Neural cell (in vitro differentiated cells): ENCODE results near the gene LIMS1. TPM values are rescaled to one million over a fixed set of nuclear protein-coding genes. Genes with fewer than 3 reads are reported as not detected.
"Not testable (repeated sequence)": the region's sequence is repeated elsewhere in the genome, so short reads cannot be mapped to it uniquely, and the experiment has no call there.

Experiments used
- H2AFZ ChIP-seq: fragments of 200-600, 300-800 bp; sonication (generic), shearing (Covaris generic); 2 replicates; pipeline ENCODE4 v1.6.0; 2014; ENCODE audit warnings: low read depth, mild to moderate bottlenecking, antibody characterized with exemption, low read length, moderate library complexity
- H3F3A ChIP-seq: fragments of 200-600 bp; shearing (Covaris generic); 2 replicates; pipeline ENCODE4 v1.6.1; 2016; ENCODE audit warnings: mild to moderate bottlenecking, moderate library complexity, mixed read lengths, antibody characterized with exemption, low read length; ENCODE audit not compliant: insufficient read depth, poor library complexity, severe bottlenecking
- H3K27ac ChIP-seq: fragments of 200-600, 300-800 bp; sonication (generic), shearing (Covaris generic); 2 replicates; pipeline ENCODE4 v1.5.1; 2014; ENCODE audit warnings: mild to moderate bottlenecking, low read length, moderate library complexity
- H3K27me3 ChIP-seq: fragments of 300-800, 200-600 bp; sonication (generic), shearing (Covaris generic); 2 replicates; pipeline ENCODE4 v1.6.0; 2014; ENCODE audit warnings: mild to moderate bottlenecking, low read depth, low read length, moderate library complexity; ENCODE audit not compliant: insufficient read depth
- H3K36me3 ChIP-seq: fragments of 300-800, 200-600 bp; sonication (generic), shearing (Covaris generic); 2 replicates; pipeline ENCODE4 v1.5.1; 2014; ENCODE audit warnings: mild to moderate bottlenecking, antibody characterized with exemption, low read length, moderate library complexity; ENCODE audit not compliant: insufficient read depth
- H3K4me2 ChIP-seq: fragments of 300-800, 200-600 bp; sonication (generic), shearing (Covaris generic); 2 replicates; pipeline ENCODE4 v1.6.0; 2014; ENCODE audit warnings: mild to moderate bottlenecking, low read length
- H3K4me3 ChIP-seq: fragments of 300-800, 200-600 bp; sonication (generic), shearing (Covaris generic); 2 replicates; pipeline ENCODE4 v1.5.1; 2014; ENCODE audit warnings: mild to moderate bottlenecking, low read length, moderate library complexity
- H3K79me2 ChIP-seq: fragments of 200-600 bp; shearing (Covaris generic); replicated peaks from 2 replicates; pipeline ENCODE4 v1.6.0; 2014; ENCODE audit warnings: mild to moderate bottlenecking, low read length, moderate library complexity; ENCODE audit not compliant: insufficient read depth
- H3K9ac ChIP-seq: fragments of 300-800, 200-600 bp; sonication (generic), shearing (Covaris generic); 2 replicates; pipeline ENCODE4 v1.6.1; 2016; ENCODE audit warnings: mild to moderate bottlenecking, low read length, mixed read lengths
- H3K9me2 ChIP-seq: fragments of 200-600 bp; shearing (Covaris generic); 2 replicates; pipeline ENCODE4 v1.6.1; 2016; ENCODE audit warnings: mild to moderate bottlenecking, low read length, mixed read lengths; ENCODE audit not compliant: insufficient read depth
- H3K9me3 ChIP-seq: fragments of 200-600, 300-800 bp; sonication (generic), shearing (Covaris generic); 2 replicates; pipeline ENCODE4 v1.6.1; 2016; ENCODE audit warnings: mild to moderate bottlenecking, mixed run types, low read length, moderate library complexity, mixed read lengths
- H4K20me1 ChIP-seq: fragments of 200-600 bp; shearing (Covaris generic); 2 replicates; pipeline ENCODE4 v1.6.1; 2016; ENCODE audit warnings: mild to moderate bottlenecking, mixed run types; ENCODE audit not compliant: insufficient read depth
- CTCF ChIP-seq: fragments of 450-650 bp; IDR thresholded peaks from 2 replicates; pipeline ENCODE4 v1.5.1; 2014; ENCODE audit warnings: antibody characterized with exemption, mild to moderate bottlenecking, moderate library complexity; ENCODE audit not compliant: poor library complexity, severe bottlenecking
- EP300 ChIP-seq: fragments of 450-650 bp; conservative IDR thresholded peaks from 2 replicates; pipeline ENCODE4 v1.6.1; 2014; ENCODE audit warnings: antibody characterized with exemption, mild to moderate bottlenecking, moderate library complexity; ENCODE audit not compliant: poor library complexity, severe bottlenecking
- EZH2 ChIP-seq: fragments of 200-600, 300-800 bp; shearing (Covaris generic), sonication (generic); IDR thresholded peaks from 2 replicates; pipeline ENCODE4 v1.6.1; 2014; ENCODE audit warnings: antibody characterized with exemption, low read length, borderline replicate concordance, mild to moderate bottlenecking; ENCODE audit not compliant: insufficient read depth, poor library complexity, severe bottlenecking
- MXI1 ChIP-seq: fragments of 450-650 bp; conservative IDR thresholded peaks from 2 replicates; pipeline ENCODE4 v1.6.1; 2014; ENCODE audit warnings: antibody characterized with exemption, mild to moderate bottlenecking; ENCODE audit not compliant: poor library complexity, severe bottlenecking
- POLR2AphosphoS5 ChIP-seq: IDR thresholded peaks from 2 replicates; pipeline ENCODE4 v1.6.1; 2012
- RAD21 ChIP-seq: fragments of 450-650 bp; conservative IDR thresholded peaks from 2 replicates; pipeline ENCODE4 v1.6.1; 2014; ENCODE audit warnings: antibody characterized with exemption, mild to moderate bottlenecking, moderate library complexity
- SMC3 ChIP-seq: fragments of 450-650 bp; conservative IDR thresholded peaks from 2 replicates; pipeline ENCODE4 v1.6.1; 2014; ENCODE audit warnings: antibody characterized with exemption, mild to moderate bottlenecking, moderate library complexity; ENCODE audit not compliant: poor library complexity
- TAF1 ChIP-seq: IDR thresholded peaks from 2 replicates; pipeline ENCODE4 v1.6.1; 2012; ENCODE audit warnings: low read depth
- polyA plus RNA-seq: library from polyadenylated mRNA; depleted of rRNA; stranded (reverse); fragments of >200 nt; gene quantifications from 2 replicates; pipeline ENCODE4 v1.2.3, GENCODE V29; 2014
- TF ChIP-seq, protein P1 (sequence below): IDR thresholded peaks from 2 replicates; pipeline ENCODE4 v1.6.1; 2012; ENCODE audit warnings: borderline replicate concordance

Gene LIMS1
- polyA plus RNA-seq, 1 donor from 2014 or later = 12.3 TPM

- H3K4me3 ChIP-seq, H3K36me3 ChIP-seq, H3K9me2 ChIP-seq, H3K27me3 ChIP-seq, H3K27ac ChIP-seq, H3F3A ChIP-seq, H3K9me3 ChIP-seq, H3K4me2 ChIP-seq, H3K9ac ChIP-seq, H3K79me2 ChIP-seq, H4K20me1 ChIP-seq, H2AFZ ChIP-seq: not testable (repeated sequence)
Observed at GRCh38 chr2:108716971-108717370, 182.7 kb downstream of the LIMS1 start.

DNA sequence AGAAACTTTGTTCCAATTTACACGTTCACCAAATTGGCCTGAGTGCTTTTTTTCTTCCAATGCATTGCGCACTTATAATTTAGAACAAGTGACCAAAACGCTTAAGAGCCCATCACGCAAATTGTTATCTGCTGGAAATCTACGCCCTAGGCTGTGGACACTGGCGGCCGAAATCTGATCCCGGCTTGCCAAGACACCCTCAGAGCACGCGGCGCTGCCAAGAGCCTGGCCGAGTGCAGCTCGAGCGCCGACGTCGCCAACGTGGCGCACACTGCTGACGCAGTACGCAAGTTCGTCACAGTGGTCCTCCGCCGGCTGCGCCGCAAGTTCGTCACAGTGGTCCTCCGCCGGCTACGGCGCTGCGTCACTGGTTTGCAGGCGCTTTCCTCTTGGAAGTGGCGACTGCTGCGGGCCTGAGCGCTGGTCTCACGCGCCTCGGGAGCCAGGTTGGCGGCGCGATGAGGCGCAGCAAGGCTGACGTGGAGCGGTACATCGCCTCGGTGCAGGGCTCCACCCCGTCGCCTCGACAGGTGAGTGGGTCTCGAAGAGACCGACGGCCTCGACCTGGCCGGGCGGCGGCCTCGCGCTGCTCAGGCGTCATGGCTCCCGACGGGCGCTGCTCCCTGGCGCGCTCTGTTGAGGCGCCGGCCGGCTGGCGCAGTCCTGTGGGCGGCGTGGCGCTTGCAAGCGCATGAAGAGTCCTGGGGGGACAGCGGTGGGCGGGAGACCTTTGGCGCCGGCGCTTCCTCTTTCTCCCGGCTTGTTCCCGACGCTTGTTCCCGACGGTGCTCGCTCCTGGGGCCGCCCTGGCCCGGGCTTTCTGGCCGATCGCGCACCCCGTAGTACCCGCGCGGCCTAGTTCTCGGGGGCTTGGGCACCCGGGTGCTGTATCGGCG lies 185.1 kb downstream of the LIMS1 start, which contains the start of gene RANBP2:
TSS of gene RANBP2 (plus strand) at position 334 of the 896 bp plus-strand sequence. CDS start at position 459, 125 bp downstream.
- Histone ChIP-seq H2AFZ (peak within 1 kb of the TSS; percentile 99), H3K4me2 (peak within 1 kb of the TSS; percentile 85), H3K4me3 (peak within 1 kb of the TSS; percentile 74), H3K27me3 (no peaks in the 10 kb centered on the region), H3F3A (no peaks in the 10 kb centered on the region), H3K9me3 (no peaks in the 10 kb centered on the region), H3K9me2 (no peaks in the 10 kb centered on the region), H3K9ac (peak within 1 kb of the TSS; percentile 92), H4K20me1 (no peaks in the 10 kb centered on the region), H3K27ac (peak within 1 kb of the TSS; percentile 89), H3K36me3 (no peaks in the 10 kb centered on the region), H3K79me2 (peaks cover 7% of the 10 kb centered on the region)
- peak; percentile 47 for TF ChIP-seq SMC3
- TF ChIP-seq EP300 = peak; percentile 85
- TF ChIP-seq, protein P1, sequence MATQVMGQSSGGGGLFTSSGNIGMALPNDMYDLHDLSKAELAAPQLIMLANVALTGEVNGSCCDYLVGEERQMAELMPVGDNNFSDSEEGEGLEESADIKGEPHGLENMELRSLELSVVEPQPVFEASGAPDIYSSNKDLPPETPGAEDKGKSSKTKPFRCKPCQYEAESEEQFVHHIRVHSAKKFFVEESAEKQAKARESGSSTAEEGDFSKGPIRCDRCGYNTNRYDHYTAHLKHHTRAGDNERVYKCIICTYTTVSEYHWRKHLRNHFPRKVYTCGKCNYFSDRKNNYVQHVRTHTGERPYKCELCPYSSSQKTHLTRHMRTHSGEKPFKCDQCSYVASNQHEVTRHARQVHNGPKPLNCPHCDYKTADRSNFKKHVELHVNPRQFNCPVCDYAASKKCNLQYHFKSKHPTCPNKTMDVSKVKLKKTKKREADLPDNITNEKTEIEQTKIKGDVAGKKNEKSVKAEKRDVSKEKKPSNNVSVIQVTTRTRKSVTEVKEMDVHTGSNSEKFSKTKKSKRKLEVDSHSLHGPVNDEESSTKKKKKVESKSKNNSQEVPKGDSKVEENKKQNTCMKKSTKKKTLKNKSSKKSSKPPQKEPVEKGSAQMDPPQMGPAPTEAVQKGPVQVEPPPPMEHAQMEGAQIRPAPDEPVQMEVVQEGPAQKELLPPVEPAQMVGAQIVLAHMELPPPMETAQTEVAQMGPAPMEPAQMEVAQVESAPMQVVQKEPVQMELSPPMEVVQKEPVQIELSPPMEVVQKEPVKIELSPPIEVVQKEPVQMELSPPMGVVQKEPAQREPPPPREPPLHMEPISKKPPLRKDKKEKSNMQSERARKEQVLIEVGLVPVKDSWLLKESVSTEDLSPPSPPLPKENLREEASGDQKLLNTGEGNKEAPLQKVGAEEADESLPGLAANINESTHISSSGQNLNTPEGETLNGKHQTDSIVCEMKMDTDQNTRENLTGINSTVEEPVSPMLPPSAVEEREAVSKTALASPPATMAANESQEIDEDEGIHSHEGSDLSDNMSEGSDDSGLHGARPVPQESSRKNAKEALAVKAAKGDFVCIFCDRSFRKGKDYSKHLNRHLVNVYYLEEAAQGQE = peak; percentile 86
- TF ChIP-seq EZH2 = no peak
- peak; percentile 25 for TF ChIP-seq CTCF
- peak; percentile 97 for TF ChIP-seq MXI1
- TF ChIP-seq RAD21 = peak; percentile 34
- TF ChIP-seq POLR2AphosphoS5 = peak; percentile 100
- TF ChIP-seq TAF1 = peak; percentile 88

DNA sequence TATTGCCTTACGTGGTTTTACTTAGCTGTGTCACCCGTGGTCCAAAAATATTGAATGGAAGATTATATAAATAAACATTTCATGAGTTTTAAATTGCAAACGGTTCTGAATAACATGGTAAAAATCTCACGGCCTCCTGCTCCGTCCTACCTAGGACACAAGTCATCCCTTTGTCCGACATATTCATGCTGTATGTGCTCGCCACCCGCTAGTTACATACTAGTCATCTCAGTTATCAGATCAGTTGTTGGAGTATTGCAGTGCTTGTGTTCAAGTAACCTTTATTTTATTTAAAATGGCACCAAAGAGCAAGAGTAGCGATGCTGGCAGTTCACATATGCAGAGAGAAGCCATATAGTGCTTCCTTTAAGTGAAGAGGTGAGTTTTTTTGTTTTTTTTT lies 191.8 kb downstream of the LIMS1 start:
- H4K20me1 ChIP-seq, H3K4me3 ChIP-seq, H3K4me2 ChIP-seq, H3K9me3 ChIP-seq, H3K79me2 ChIP-seq, H2AFZ ChIP-seq, H3K9me2 ChIP-seq, H3K27me3 ChIP-seq, H3F3A ChIP-seq, H3K36me3 ChIP-seq, H3K27ac ChIP-seq, H3K9ac ChIP-seq: not testable (repeated sequence)

- H3K4me2 ChIP-seq, H3K9me3 ChIP-seq, H4K20me1 ChIP-seq, H3K9ac ChIP-seq, H3K9me2 ChIP-seq, H3K4me3 ChIP-seq, H3F3A ChIP-seq, H3K27me3 ChIP-seq, H2AFZ ChIP-seq, H3K79me2 ChIP-seq, H3K36me3 ChIP-seq, H3K27ac ChIP-seq: not testable (repeated sequence)
Observed at GRCh38 chr2:108734656-108735055, 200.4 kb downstream of the LIMS1 start.
